CD4-positive, alpha-beta T cell treated with Interferon gamma for 1 hour (primary cell): ENCODE results near the gene MED7.
A peak's percentile ranks its signal among the peaks of the same experiment; 100 is the strongest.
"Not testable (repeated sequence)": the region's sequence is repeated elsewhere in the genome, so short reads cannot be mapped to it uniquely, and the experiment has no call there.

Source experiments
- DNase-seq: peaks from one replicate; pipeline ENCODE4 v3.0.0-alpha.2; 2020

Gene MED7

GRCh38 chr5:157142317-157143126 lies at the start of gene MED7:
Gene MED7 (minus strand): TSS chr5:157142865. CDS start chr5:157139431, 3,434 bp downstream.
- peak; percentile 97 for DNase-seq

GRCh38 chr5:157189223-157189622 lies 46.6 kb upstream of the MED7 start:
- no peak for DNase-seq

GRCh38 chr5:157188270-157188669 lies 45.6 kb upstream of the MED7 start:
- no peak for DNase-seq

GRCh38 chr5:157187046-157187754 lies 44.5 kb upstream of the MED7 start:
- no peak for DNase-seq

GRCh38 chr5:157186309-157187045 lies 43.8 kb upstream of the MED7 start:
- no peak for DNase-seq

GRCh38 chr5:157185122-157185521 lies 42.5 kb upstream of the MED7 start:
- not testable (repeated sequence) for DNase-seq

GRCh38 chr5:157184117-157184670 lies 41.5 kb upstream of the MED7 start:
- no peak for DNase-seq

GRCh38 chr5:157182143-157182757 lies 39.6 kb upstream of the MED7 start:
- no peak for DNase-seq

- DNase-seq, result peak; percentile 45
Observed at GRCh38 chr5:157180374-157181264, 38.0 kb upstream of the MED7 start, which contains the start of gene ITK. Gene ITK (plus strand): TSS chr5:157180840. CDS start chr5:157180978, 138 bp downstream.

GRCh38 chr5:157178966-157179365 lies 36.3 kb upstream of the MED7 start:
- DNase-seq, result no peak

- no peak for DNase-seq
Observed at GRCh38 chr5:157177953-157178352, 35.3 kb upstream of the MED7 start.

- no peak for DNase-seq
Observed at GRCh38 chr5:157175071-157175612, 32.5 kb upstream of the MED7 start.

GRCh38 chr5:157172403-157172802 lies 29.7 kb upstream of the MED7 start:
- peak; percentile 72 for DNase-seq

- DNase-seq, result no peak
Observed at GRCh38 chr5:157168286-157168685, 25.6 kb upstream of the MED7 start.

GRCh38 chr5:157167214-157167621 lies 24.6 kb upstream of the MED7 start:
- no peak for DNase-seq

- no peak for DNase-seq
Observed at GRCh38 chr5:157166214-157167213, 23.8 kb upstream of the MED7 start, which contains the start of gene GARIN3. Gene GARIN3 (minus strand): TSS chr5:157166264. CDS start chr5:157166168, 96 bp downstream.

GRCh38 chr5:157165668-157166067 lies 23.0 kb upstream of the MED7 start:
- DNase-seq, result no peak

GRCh38 chr5:157165261-157165660 lies 22.6 kb upstream of the MED7 start:
- DNase-seq, result no peak

- no peak for DNase-seq
Observed at GRCh38 chr5:157164521-157164920, 21.9 kb upstream of the MED7 start.
